CD4-positive, alpha-beta T cell treated with Interleukin-2 at 100 ng/mL for 4 hours (primary cell): ENCODE results near the gene MMP14.
"Not testable (repeated sequence)": the region's sequence is repeated elsewhere in the genome, so short reads cannot be mapped to it uniquely, and the experiment has no call there.

Source experiments
- DNase-seq: peaks from one replicate; pipeline ENCODE4 v3.0.0-alpha.2; 2020; ENCODE audit warnings: low spot score

Gene MMP14

GRCh38 chr14:22842211-22843122, 6.1 kb downstream of the MMP14 start:
- DNase-seq: no peak

GRCh38 chr14:22843123-22843925, 6.9 kb downstream of the MMP14 start:
- no peak for DNase-seq

- no peak for DNase-seq
Measured at GRCh38 chr14:22844221-22845102, 8.1 kb downstream of the MMP14 start.

GRCh38 chr14:22845103-22845394, 8.7 kb downstream of the MMP14 start:
- no peak for DNase-seq

GRCh38 chr14:22845821-22846625, 9.6 kb downstream of the MMP14 start:
- no peak for DNase-seq

- DNase-seq: no peak
Measured at GRCh38 chr14:22846811-22847307, 10.5 kb downstream of the MMP14 start.

GRCh38 chr14:22847661-22848341, 11.4 kb downstream of the MMP14 start:
- no peak for DNase-seq

GRCh38 chr14:22848351-22849164, 12.2 kb downstream of the MMP14 start:
- DNase-seq: no peak

- no peak for DNase-seq
Measured at GRCh38 chr14:22849212-22849819, 12.9 kb downstream of the MMP14 start.

GRCh38 chr14:22850944-22851764, 14.8 kb downstream of the MMP14 start:
- no peak for DNase-seq

GRCh38 chr14:22852178-22852577, 15.8 kb downstream of the MMP14 start:
- DNase-seq: not testable (repeated sequence)

GRCh38 chr14:22852599-22852939, 16.2 kb downstream of the MMP14 start:
- no peak for DNase-seq

GRCh38 chr14:22852940-22853767, 16.8 kb downstream of the MMP14 start:
- peak; percentile 89 for DNase-seq

- DNase-seq: not testable (repeated sequence)
Measured at GRCh38 chr14:22854296-22854695, 17.9 kb downstream of the MMP14 start.

GRCh38 chr14:22854963-22855724, 18.8 kb downstream of the MMP14 start:
- no peak for DNase-seq

- DNase-seq: no peak
Measured at GRCh38 chr14:22856428-22856827, 20.0 kb downstream of the MMP14 start.

GRCh38 chr14:22860377-22860776, 24.0 kb downstream of the MMP14 start:
- not testable (repeated sequence) for DNase-seq
